GM20000 (cell line): ENCODE results near the gene BCL2.

Source experiments
- DNase-seq: peaks from one replicate; pipeline ENCODE4 v3.0.0; 2012; ENCODE audit warnings: low spot score
- TF ChIP-seq, protein P1 (sequence below): IDR thresholded peaks from 2 replicates; pipeline ENCODE4 v1.5.1; 2012; ENCODE audit warnings: mild to moderate bottlenecking, control low read depth; ENCODE audit errors: extremely low read depth, missing control alignments

The BCL2 gene

GRCh38 chr18:63138436-63139340 is 180.9 kb downstream of the BCL2 start:
- TF ChIP-seq, protein P1, sequence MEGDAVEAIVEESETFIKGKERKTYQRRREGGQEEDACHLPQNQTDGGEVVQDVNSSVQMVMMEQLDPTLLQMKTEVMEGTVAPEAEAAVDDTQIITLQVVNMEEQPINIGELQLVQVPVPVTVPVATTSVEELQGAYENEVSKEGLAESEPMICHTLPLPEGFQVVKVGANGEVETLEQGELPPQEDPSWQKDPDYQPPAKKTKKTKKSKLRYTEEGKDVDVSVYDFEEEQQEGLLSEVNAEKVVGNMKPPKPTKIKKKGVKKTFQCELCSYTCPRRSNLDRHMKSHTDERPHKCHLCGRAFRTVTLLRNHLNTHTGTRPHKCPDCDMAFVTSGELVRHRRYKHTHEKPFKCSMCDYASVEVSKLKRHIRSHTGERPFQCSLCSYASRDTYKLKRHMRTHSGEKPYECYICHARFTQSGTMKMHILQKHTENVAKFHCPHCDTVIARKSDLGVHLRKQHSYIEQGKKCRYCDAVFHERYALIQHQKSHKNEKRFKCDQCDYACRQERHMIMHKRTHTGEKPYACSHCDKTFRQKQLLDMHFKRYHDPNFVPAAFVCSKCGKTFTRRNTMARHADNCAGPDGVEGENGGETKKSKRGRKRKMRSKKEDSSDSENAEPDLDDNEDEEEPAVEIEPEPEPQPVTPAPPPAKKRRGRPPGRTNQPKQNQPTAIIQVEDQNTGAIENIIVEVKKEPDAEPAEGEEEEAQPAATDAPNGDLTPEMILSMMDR: no peak

GRCh38 chr18:63137999-63138435 is 181.6 kb downstream of the BCL2 start:
- TF ChIP-seq, protein P1: no peak
- no peak for DNase-seq

More at GRCh38 chr18:63138436-63139340, 180.9 kb downstream of the BCL2 start:
- peak; percentile 59 for DNase-seq

DNA sequence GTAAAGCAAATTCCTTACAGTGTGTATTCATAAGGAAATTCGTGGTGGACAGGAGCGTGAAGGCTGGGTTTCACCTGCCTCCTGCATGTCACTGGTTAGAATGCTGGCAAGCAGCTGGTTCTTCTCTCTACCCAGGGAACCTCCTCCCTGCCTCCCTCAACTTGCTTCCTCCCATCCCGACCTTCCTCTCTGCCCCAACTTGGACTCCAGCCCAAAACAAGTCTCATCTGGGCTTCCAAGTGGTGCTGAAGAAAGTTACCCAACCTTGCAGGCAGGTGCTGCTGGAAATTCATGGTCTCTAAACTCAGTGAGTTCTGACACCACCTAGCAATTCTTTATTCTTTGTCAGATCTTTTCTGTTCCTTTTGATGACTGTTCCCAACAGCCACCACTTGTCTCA is 184.5 kb downstream of the BCL2 start:
- DNase-seq: no peak
- TF ChIP-seq, protein P1: no peak

- no peak for DNase-seq
- TF ChIP-seq, protein P1: no peak
These were observed 186.8 kb downstream of the BCL2 start for GRCh38 chr18:63132819-63133200.

GRCh38 chr18:63131959-63132818 is 187.4 kb downstream of the BCL2 start:
- TF ChIP-seq, protein P1: no peak
- DNase-seq: no peak

DNA sequence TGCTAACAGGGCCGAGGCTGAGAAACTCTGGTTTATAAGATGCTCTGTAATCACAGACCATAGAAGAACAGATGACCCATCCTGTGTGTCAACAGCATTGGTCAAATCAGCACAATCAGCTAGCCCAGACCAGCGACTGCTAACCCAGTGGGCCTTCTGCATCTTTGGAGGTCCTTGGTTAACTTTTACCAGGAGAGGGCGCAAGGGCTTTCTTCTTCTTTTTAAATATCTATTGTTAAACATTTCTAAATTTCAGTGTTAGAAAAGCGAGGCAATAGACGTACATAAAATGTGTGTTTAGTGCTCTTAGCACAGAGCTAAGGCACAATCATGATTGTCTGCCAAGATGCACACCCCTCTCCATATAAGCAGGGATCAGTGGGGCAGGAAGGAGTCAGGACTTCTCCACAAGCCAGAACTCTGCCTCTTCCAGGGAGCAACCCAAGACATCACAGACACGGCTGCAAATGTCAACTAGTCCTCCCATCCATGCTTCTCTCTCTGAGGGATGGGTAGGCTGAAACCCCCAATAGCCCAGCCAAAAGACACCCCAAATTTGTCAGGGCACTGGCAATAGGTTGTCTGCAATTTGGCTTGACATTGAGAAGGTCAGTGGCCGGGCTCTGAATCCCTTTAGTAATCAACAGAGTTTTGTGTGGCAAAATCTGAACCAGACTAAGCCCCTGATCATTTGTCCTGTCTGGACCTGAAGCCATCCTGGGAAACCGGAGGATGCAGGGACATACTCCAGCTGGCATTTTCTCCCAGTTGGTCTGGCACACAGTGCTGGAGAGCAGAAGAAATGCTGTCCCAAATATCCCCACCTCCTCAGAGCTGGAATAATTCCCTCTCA is 188.2 kb downstream of the BCL2 start:
- TF ChIP-seq, protein P1: peak; percentile 39
- peak; percentile 52 for DNase-seq
